Transverse colon (tissue), 4 donors: ENCODE data around the gene VPS18.

Experiments
- POLR2A ChIP-seq: fragments of 450-650 bp; IDR thresholded peaks from one replicate; pipeline ENCODE4 v1.6.1; 2016; ENCODE audit warnings: antibody characterized with exemption, mild to moderate bottlenecking, moderate library complexity
- POLR2AphosphoS5 ChIP-seq, 3 donors: sonication (generic); formaldehyde crosslinking; IDR thresholded peaks; one replicate each; pipeline ENCODE4 v1.6.1; 2016; ENCODE audit warnings: antibody characterized with exemption in 3 of 3
- TF ChIP-seq, protein P1 (sequence below), 5 experiments: fragments of 200-600 bp in 3 of 5; fragments of 450-650 bp in 2 of 5; sonication (generic) in 3 of 5; IDR thresholded peaks; 1 replicate in 2 of 5; 2 replicates in 3 of 5; pipeline ENCODE4 v1.5.1; 2016 to 2017; ENCODE audit warnings: antibody characterized with exemption in 5 of 5, inconsistent platforms in 3 of 5, mild to moderate bottlenecking in 2 of 5, moderate library complexity in 1 of 5

DNA sequence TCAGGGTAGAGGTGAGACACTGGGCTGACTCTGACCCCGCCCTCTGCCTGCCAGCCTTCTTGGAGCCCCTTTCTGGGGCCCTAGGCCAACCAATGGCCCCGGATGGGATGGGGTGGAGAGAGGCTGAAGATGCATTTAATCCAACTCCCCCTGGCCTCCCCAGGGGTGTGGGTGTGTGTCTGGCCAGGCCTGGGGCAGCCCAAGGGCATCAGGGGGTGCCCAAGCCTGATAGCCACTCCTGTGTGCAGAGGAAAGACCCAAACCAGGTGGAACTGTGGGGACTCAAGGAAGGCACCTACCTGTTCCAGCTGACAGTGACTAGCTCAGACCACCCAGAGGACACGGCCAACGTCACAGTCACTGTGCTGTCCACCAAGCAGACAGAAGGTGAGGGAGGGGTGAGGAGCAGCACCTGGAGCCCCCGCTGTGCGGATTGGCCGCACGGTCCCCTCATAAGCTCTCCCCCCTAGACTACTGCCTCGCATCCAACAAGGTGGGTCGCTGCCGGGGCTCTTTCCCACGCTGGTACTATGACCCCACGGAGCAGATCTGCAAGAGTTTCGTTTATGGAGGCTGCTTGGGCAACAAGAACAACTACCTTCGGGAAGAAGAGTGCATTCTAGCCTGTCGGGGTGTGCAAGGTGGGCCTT, 40.9 kb upstream of the VPS18 start:
- TF ChIP-seq POLR2A: no peak
- TF ChIP-seq, protein P1, sequence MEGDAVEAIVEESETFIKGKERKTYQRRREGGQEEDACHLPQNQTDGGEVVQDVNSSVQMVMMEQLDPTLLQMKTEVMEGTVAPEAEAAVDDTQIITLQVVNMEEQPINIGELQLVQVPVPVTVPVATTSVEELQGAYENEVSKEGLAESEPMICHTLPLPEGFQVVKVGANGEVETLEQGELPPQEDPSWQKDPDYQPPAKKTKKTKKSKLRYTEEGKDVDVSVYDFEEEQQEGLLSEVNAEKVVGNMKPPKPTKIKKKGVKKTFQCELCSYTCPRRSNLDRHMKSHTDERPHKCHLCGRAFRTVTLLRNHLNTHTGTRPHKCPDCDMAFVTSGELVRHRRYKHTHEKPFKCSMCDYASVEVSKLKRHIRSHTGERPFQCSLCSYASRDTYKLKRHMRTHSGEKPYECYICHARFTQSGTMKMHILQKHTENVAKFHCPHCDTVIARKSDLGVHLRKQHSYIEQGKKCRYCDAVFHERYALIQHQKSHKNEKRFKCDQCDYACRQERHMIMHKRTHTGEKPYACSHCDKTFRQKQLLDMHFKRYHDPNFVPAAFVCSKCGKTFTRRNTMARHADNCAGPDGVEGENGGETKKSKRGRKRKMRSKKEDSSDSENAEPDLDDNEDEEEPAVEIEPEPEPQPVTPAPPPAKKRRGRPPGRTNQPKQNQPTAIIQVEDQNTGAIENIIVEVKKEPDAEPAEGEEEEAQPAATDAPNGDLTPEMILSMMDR (IDR thresholded peaks at IDR 0.05): no peak
- TF ChIP-seq POLR2AphosphoS5 (IDR thresholded peaks at IDR 0.05): no peak
